Keratinocyte (primary cell): Measurements from ENCODE around the gene TRO. TPM values are rescaled to one million over a fixed set of nuclear protein-coding genes. Genes with fewer than 3 reads are reported as not detected.
A peak's percentile ranks its signal among the peaks of the same experiment; 100 is the strongest.

Source experiments
- DNase-seq: peaks from one replicate; pipeline ENCODE4 v3.0.0-alpha.2; 2011; ENCODE audit warnings: low read depth, missing footprints, low spot score
- FAIRE-seq: peaks from 2 replicates; lab custom pipeline; 2011; peaks lifted over from hg19 to GRCh38; lab: Jason Lieb, UNC
- H2AFZ ChIP-seq: 2 replicates; pipeline ENCODE4 v1.6.0; 2012; ENCODE audit warnings: low read length, control low read depth, inconsistent platforms; ENCODE audit not compliant: control insufficient read depth
- H3K27ac ChIP-seq: 2 replicates; pipeline ENCODE4 v1.5.1; 2011; ENCODE audit warnings: low read length; ENCODE audit not compliant: control insufficient read depth, insufficient read depth
- H3K27me3 ChIP-seq: 3 replicates; pipeline ENCODE4 v1.6.0; 2011; ENCODE audit warnings: low read length; ENCODE audit not compliant: control insufficient read depth, insufficient read depth; ENCODE audit errors: extremely low read depth
- H3K36me3 ChIP-seq, 2 experiments: 2 replicates in 1 of 2; 3 replicates in 1 of 2; pipeline ENCODE4 v1.5.1; 2011; ENCODE audit warnings: low read length in 2 of 2, mild to moderate bottlenecking in 1 of 2; ENCODE audit not compliant: control insufficient read depth in 2 of 2, insufficient read depth in 2 of 2; ENCODE audit errors: extremely low read depth in 1 of 2
- H3K4me1 ChIP-seq: 3 replicates; pipeline ENCODE4 v1.5.1; 2011; ENCODE audit warnings: low read length; ENCODE audit not compliant: control insufficient read depth, insufficient read depth; ENCODE audit errors: extremely low read depth
- H3K4me2 ChIP-seq: 3 replicates; pipeline ENCODE4 v1.6.0; 2011; ENCODE audit warnings: low read depth, low read length; ENCODE audit not compliant: control insufficient read depth, insufficient read depth; ENCODE audit errors: extremely low read depth
- H3K4me3 ChIP-seq, 3 experiments: fragments of 200-600 bp in 1 of 3; sonication (generic) in 1 of 3; 2 replicates in 2 of 3; 3 replicates in 1 of 3; pipeline ENCODE4 v1.5.1; 2011 to 2016; ENCODE audit warnings: low read length in 3 of 3, mild to moderate bottlenecking in 3 of 3, control low read depth in 2 of 3, inconsistent platforms in 1 of 3, low read depth in 1 of 3, mixed read lengths in 1 of 3, mixed run types in 1 of 3, moderate library complexity in 1 of 3; ENCODE audit not compliant: control insufficient read depth in 2 of 3, insufficient read depth in 2 of 3; ENCODE audit errors: extremely low read depth in 1 of 3
- H3K79me2 ChIP-seq: 2 replicates; pipeline ENCODE4 v1.6.0; 2012; ENCODE audit warnings: low read length; ENCODE audit not compliant: control insufficient read depth, insufficient read depth
- H3K9ac ChIP-seq: 3 replicates; pipeline ENCODE4 v1.6.0; 2011; ENCODE audit warnings: low read length; ENCODE audit not compliant: control insufficient read depth, insufficient read depth; ENCODE audit errors: extremely low read depth
- H3K9me1 ChIP-seq: 3 replicates; pipeline ENCODE4 v1.6.0; 2011; ENCODE audit warnings: low read length; ENCODE audit not compliant: control insufficient read depth, insufficient read depth; ENCODE audit errors: extremely low read depth
- H3K9me3 ChIP-seq: 2 replicates; pipeline ENCODE4 v1.5.1; 2012; ENCODE audit warnings: low read depth, low read length; ENCODE audit not compliant: control insufficient read depth
- H4K20me1 ChIP-seq: 3 replicates; pipeline ENCODE4 v1.6.0; 2011; ENCODE audit warnings: low read length; ENCODE audit not compliant: control insufficient read depth, insufficient read depth; ENCODE audit errors: extremely low read depth
- CTCF ChIP-seq, 3 experiments: IDR thresholded peaks in 1 of 3; conservative IDR thresholded peaks in 1 of 3; optimal IDR thresholded peaks in 1 of 3; 2 replicates in 2 of 3; 3 replicates in 1 of 3; pipeline versions ENCODE3 to v1.5.1; 2011; ENCODE audit warnings: low read length in 3 of 3, mild to moderate bottlenecking in 3 of 3, moderate library complexity in 2 of 3, control low read depth in 1 of 3, inconsistent platforms in 1 of 3; ENCODE audit not compliant: insufficient read depth in 2 of 3; ENCODE audit errors: extremely low read depth in 1 of 3
- EZH2 ChIP-seq: IDR thresholded peaks from one replicate; pipeline ENCODE4 v1.6.1; 2012; ENCODE audit warnings: inconsistent platforms, mild to moderate bottlenecking, low read length, moderate library complexity
- dilution Hi-C: fragments of 300-500 bp; cut with MboI; formaldehyde crosslinking; loops from one replicate; pipeline ENCODE4 v1.7.0; 2020; ENCODE audit warnings: low sequenced_read_pairs; ENCODE audit not compliant: extremely low pct_ligation_motif_present
- polyA plus RNA-seq, 5 experiments: library from polyadenylated mRNA; depleted of rRNA in 3 of 5; stranded (reverse) in 3 of 5; stranded (forward) in 1 of 5; unstranded in 1 of 5; fragments of >200 nt; gene quantifications; 1 replicate in 1 of 5; 2 replicates in 3 of 5; 3 replicates in 1 of 5; pipeline versions ENCODE4 v1.2.1 to v1.2.3, GENCODE V29; 2011 to 2012; ENCODE audit warnings: missing spikeins in 2 of 5, low read depth in 1 of 5, low replicate concordance in 1 of 5

TRO gene
- polyA plus RNA-seq, 1 donor (not counting 4 experiments of a cell fraction or from before 2014, with no cell fraction given): 0.79 TPM

GRCh38 chrX:54921427-54922021 is 900 bp downstream of the TRO start:
- peaks cover 6% of the 10 kb centered on the region for H3K27me3 ChIP-seq
- no peak overlapping the region for H3K27ac ChIP-seq
- DNase-seq (no peak), FAIRE-seq (no peak)
- no peak overlapping the region for H3K9ac ChIP-seq
- TF ChIP-seq EZH2: no peak
- TF ChIP-seq CTCF (optimal IDR thresholded peaks at IDR 0.05 in 1 of 3, IDR thresholded peaks at IDR 0.05 in 1 of 3, conservative IDR thresholded peaks at IDR 0.05 in 1 of 3; ENCODE audit: extremely low read depth in 1 of 3, insufficient read depth in 2 of 3, low read length in 3 of 3): no peak
- H3K79me2 ChIP-seq: no peaks in the 10 kb centered on the region
- H4K20me1 ChIP-seq: no peaks in the 10 kb centered on the region
- peak overlapping the region in 1 of 3 experiments; percentile 59 for H3K4me3 ChIP-seq
- no peaks in the 10 kb centered on the region for H3K4me1 ChIP-seq
- dilution Hi-C loops: no loop called here
- peak overlapping the region; percentile 71 for H3K4me2 ChIP-seq
- no peaks in the 10 kb centered on the region for H3K9me3 ChIP-seq
- H3K36me3 ChIP-seq: no peaks in the 10 kb centered on the region
- H3K9me1 ChIP-seq: no peaks in the 10 kb centered on the region
- peak overlapping the region; percentile 49 for H2AFZ ChIP-seq

- Histone ChIP-seq H3K9ac (no peak overlapping the region), H3K27ac (no peak overlapping the region), H3K36me3 (no peaks in the 10 kb centered on the region), H3K9me3 (no peaks in the 10 kb centered on the region), H3K4me1 (no peaks in the 10 kb centered on the region), H3K4me2 (no peak overlapping the region), H3K9me1 (no peaks in the 10 kb centered on the region), H2AFZ (no peak overlapping the region), H4K20me1 (no peaks in the 10 kb centered on the region), H3K79me2 (no peaks in the 10 kb centered on the region), H3K4me3 (no peak overlapping the region), H3K27me3 (peaks cover 6% of the 10 kb centered on the region)
- FAIRE-seq (no peak), DNase-seq (no peak)
- dilution Hi-C loops: no loop called here
- TF ChIP-seq EZH2 (no peak), CTCF (optimal IDR thresholded peaks at IDR 0.05 in 1 of 3, IDR thresholded peaks at IDR 0.05 in 1 of 3, conservative IDR thresholded peaks at IDR 0.05 in 1 of 3; ENCODE audit: extremely low read depth in 1 of 3, insufficient read depth in 2 of 3, low read length in 3 of 3) (no peak)
Observed at GRCh38 chrX:54922547-54922946, 1.9 kb downstream of the TRO start.
